ENCODE measurements around the gene DLD.

- TF ChIP-seq, protein P1, sequence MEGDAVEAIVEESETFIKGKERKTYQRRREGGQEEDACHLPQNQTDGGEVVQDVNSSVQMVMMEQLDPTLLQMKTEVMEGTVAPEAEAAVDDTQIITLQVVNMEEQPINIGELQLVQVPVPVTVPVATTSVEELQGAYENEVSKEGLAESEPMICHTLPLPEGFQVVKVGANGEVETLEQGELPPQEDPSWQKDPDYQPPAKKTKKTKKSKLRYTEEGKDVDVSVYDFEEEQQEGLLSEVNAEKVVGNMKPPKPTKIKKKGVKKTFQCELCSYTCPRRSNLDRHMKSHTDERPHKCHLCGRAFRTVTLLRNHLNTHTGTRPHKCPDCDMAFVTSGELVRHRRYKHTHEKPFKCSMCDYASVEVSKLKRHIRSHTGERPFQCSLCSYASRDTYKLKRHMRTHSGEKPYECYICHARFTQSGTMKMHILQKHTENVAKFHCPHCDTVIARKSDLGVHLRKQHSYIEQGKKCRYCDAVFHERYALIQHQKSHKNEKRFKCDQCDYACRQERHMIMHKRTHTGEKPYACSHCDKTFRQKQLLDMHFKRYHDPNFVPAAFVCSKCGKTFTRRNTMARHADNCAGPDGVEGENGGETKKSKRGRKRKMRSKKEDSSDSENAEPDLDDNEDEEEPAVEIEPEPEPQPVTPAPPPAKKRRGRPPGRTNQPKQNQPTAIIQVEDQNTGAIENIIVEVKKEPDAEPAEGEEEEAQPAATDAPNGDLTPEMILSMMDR (IDR thresholded peaks at IDR 0.05) = no peak
- TF ChIP-seq SIN3A (IDR thresholded peaks at IDR 0.05; ENCODE audit: borderline replicate concordance, insufficient read depth, low read depth, low read length) (no peak), POLR2AphosphoS5 (IDR thresholded peaks at IDR 0.05; ENCODE audit: low read depth, low read length) (no peak)
- TF ChIP-seq, protein P2, sequence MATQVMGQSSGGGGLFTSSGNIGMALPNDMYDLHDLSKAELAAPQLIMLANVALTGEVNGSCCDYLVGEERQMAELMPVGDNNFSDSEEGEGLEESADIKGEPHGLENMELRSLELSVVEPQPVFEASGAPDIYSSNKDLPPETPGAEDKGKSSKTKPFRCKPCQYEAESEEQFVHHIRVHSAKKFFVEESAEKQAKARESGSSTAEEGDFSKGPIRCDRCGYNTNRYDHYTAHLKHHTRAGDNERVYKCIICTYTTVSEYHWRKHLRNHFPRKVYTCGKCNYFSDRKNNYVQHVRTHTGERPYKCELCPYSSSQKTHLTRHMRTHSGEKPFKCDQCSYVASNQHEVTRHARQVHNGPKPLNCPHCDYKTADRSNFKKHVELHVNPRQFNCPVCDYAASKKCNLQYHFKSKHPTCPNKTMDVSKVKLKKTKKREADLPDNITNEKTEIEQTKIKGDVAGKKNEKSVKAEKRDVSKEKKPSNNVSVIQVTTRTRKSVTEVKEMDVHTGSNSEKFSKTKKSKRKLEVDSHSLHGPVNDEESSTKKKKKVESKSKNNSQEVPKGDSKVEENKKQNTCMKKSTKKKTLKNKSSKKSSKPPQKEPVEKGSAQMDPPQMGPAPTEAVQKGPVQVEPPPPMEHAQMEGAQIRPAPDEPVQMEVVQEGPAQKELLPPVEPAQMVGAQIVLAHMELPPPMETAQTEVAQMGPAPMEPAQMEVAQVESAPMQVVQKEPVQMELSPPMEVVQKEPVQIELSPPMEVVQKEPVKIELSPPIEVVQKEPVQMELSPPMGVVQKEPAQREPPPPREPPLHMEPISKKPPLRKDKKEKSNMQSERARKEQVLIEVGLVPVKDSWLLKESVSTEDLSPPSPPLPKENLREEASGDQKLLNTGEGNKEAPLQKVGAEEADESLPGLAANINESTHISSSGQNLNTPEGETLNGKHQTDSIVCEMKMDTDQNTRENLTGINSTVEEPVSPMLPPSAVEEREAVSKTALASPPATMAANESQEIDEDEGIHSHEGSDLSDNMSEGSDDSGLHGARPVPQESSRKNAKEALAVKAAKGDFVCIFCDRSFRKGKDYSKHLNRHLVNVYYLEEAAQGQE (IDR thresholded peaks at IDR 0.05; ENCODE audit: insufficient read depth in 1 of 2, low read depth in 2 of 2, low read length in 1 of 2) = no peak
Observed at GRCh38 chr7:107969856-107970255, 78.9 kb downstream of the DLD start.
